Hepatocyte (in vitro differentiated cells): ENCODE measurements around the gene DNAJC15. TPM values are rescaled to one million over a fixed set of nuclear protein-coding genes. Genes with fewer than 3 reads are reported as not detected.

Source experiments
- DNase-seq: peaks from one replicate; pipeline ENCODE4 v3.0.0-alpha.2; 2016; ENCODE audit warnings: low spot score
- H2AFZ ChIP-seq: fragments of 200-600 bp; sonication (generic); 2 replicates; pipeline ENCODE4 v1.6.0; 2016; ENCODE audit warnings: antibody characterized with exemption, mild to moderate bottlenecking
- H3K27ac ChIP-seq: fragments of 200-600 bp; sonication (generic); 2 replicates; pipeline ENCODE4 v1.5.1; 2016; ENCODE audit warnings: mild to moderate bottlenecking
- H3K27me3 ChIP-seq: fragments of 200-600 bp; sonication (generic); 2 replicates; pipeline ENCODE4 v1.6.1; 2016
- H3K36me3 ChIP-seq: fragments of 200-600 bp; sonication (generic); replicated peaks from 2 replicates; pipeline ENCODE4 v1.5.1; 2016; ENCODE audit warnings: low read depth; ENCODE audit not compliant: insufficient read depth
- H3K4me1 ChIP-seq: fragments of 200-600 bp; sonication (generic); 2 replicates; pipeline ENCODE4 v1.5.1; 2016; ENCODE audit warnings: mild to moderate bottlenecking, moderate library complexity; ENCODE audit not compliant: insufficient read depth
- H3K4me2 ChIP-seq: fragments of 200-600 bp; sonication (generic); 2 replicates; pipeline ENCODE4 v1.6.0; 2016
- H3K4me3 ChIP-seq: fragments of 200-600 bp; sonication (generic); 2 replicates; pipeline ENCODE4 v1.5.1; 2016; ENCODE audit warnings: mild to moderate bottlenecking
- H3K79me2 ChIP-seq: fragments of 200-600 bp; sonication (generic); 2 replicates; pipeline ENCODE4 v1.6.0; 2017; ENCODE audit warnings: mild to moderate bottlenecking
- H3K9me2 ChIP-seq: fragments of 200-600 bp; sonication (generic); replicated peaks from 2 replicates; pipeline ENCODE4 v1.6.0; 2017; ENCODE audit warnings: mild to moderate bottlenecking; ENCODE audit not compliant: insufficient read depth
- H3K9me3 ChIP-seq: fragments of 200-600 bp; sonication (generic); 2 replicates; pipeline ENCODE4 v1.5.1; 2016; ENCODE audit warnings: low read depth, mild to moderate bottlenecking
- H4K20me1 ChIP-seq: fragments of 200-600 bp; sonication (generic); 2 replicates; pipeline ENCODE4 v1.6.0; 2016; ENCODE audit warnings: mild to moderate bottlenecking; ENCODE audit not compliant: insufficient read depth, poor library complexity, severe bottlenecking
- CTCF ChIP-seq: fragments of 200-600 bp; sonication (generic); IDR thresholded peaks from 2 replicates; pipeline ENCODE4 v1.5.1; 2016; ENCODE audit warnings: antibody characterized with exemption, mild to moderate bottlenecking; ENCODE audit not compliant: poor library complexity
- EZH2 ChIP-seq: fragments of 200-600 bp; sonication (generic); IDR thresholded peaks from 2 replicates; pipeline ENCODE4 v1.6.1; 2016; ENCODE audit warnings: antibody characterized with exemption, mild to moderate bottlenecking, borderline replicate concordance
- EZH2phosphoT487 ChIP-seq: fragments of 200-600 bp; sonication (generic); IDR thresholded peaks from one replicate; pipeline ENCODE4 v1.6.1; 2018; ENCODE audit warnings: antibody characterized with exemption, mild to moderate bottlenecking, low read depth, moderate library complexity; ENCODE audit not compliant: unreplicated experiment, severe bottlenecking
- WGBS: methylation state at CpG from one replicate; pipeline ENCODE4 v1.1.6; 2016; ENCODE audit warnings: low lambda C conversion rate; ENCODE audit errors: missing lambda C conversion rate; 5-methylcytosine and 5-hydroxymethylcytosine counted together
- polyA plus RNA-seq: library from polyadenylated mRNA; unstranded; fragments of >200 nt; fragmentation: Nextera tagmentation; extraction: Ambion mirVana; gene quantifications from 2 replicates; pipeline ENCODE4 v1.2.1, GENCODE V29; 2016
- total RNA-seq: library from RNA; depleted of rRNA; stranded (reverse); fragments of >200 nt; gene quantifications from 2 replicates; pipeline ENCODE4 v1.2.3, GENCODE V29; 2014

DNAJC15 gene
- total and polyA plus RNA-seq, 2 experiments from 2014 or later = 3.5 to 10.6 TPM

- Histone ChIP-seq H3K27me3 (no peaks in the 10 kb centered on the region), H3K9me3 (no peaks in the 10 kb centered on the region), H3K27ac (no peak overlapping the region), H3K36me3 (no peaks in the 10 kb centered on the region), H3K4me3 (no peak overlapping the region), H3K4me2 (no peak overlapping the region), H4K20me1 (no peaks in the 10 kb centered on the region), H3K9me2 (no peaks in the 10 kb centered on the region), H2AFZ (no peak overlapping the region), H3K4me1 (peaks cover 5% of the 10 kb centered on the region), H3K79me2 (no peaks in the 10 kb centered on the region)
- WGBS = 67% methylated on average over 6 of the region's 6 CpGs
- no peak for TF ChIP-seq EZH2phosphoT487
- no peak for TF ChIP-seq CTCF
- no peak for TF ChIP-seq EZH2
- no peak for DNase-seq
Observed at GRCh38 chr13:43122791-43123190, 99.4 kb downstream of the DNAJC15 start.

- Histone ChIP-seq H2AFZ (no peak overlapping the region), H3K79me2 (no peaks in the 10 kb centered on the region), H3K27ac (no peak overlapping the region), H3K36me3 (no peaks in the 10 kb centered on the region), H3K4me3 (no peak overlapping the region), H4K20me1 (no peaks in the 10 kb centered on the region), H3K9me3 (no peaks in the 10 kb centered on the region), H3K27me3 (no peaks in the 10 kb centered on the region), H3K9me2 (no peaks in the 10 kb centered on the region), H3K4me1 (peaks cover 6% of the 10 kb centered on the region), H3K4me2 (no peak overlapping the region)
- TF ChIP-seq CTCF (no peak), EZH2phosphoT487 (no peak), EZH2 (no peak)
- no peak for DNase-seq
- 96% methylated on average over 6 of the region's 6 CpGs for WGBS
Observed at GRCh38 chr13:43123856-43124255, 100.5 kb downstream of the DNAJC15 start.

GRCh38 chr13:43124490-43124889 is 101.1 kb downstream of the DNAJC15 start:
- peaks cover 10% of the 10 kb centered on the region for H3K4me1 ChIP-seq
- H3K4me3 ChIP-seq = no peak overlapping the region
- no peaks in the 10 kb centered on the region for H3K9me3 ChIP-seq
- no peaks in the 10 kb centered on the region for H3K9me2 ChIP-seq
- no peaks in the 10 kb centered on the region for H3K79me2 ChIP-seq
- 98% methylated on average over 8 of the region's 8 CpGs for WGBS
- no peak overlapping the region for H3K4me2 ChIP-seq
- TF ChIP-seq CTCF (no peak), EZH2 (no peak), EZH2phosphoT487 (no peak)
- H4K20me1 ChIP-seq = no peaks in the 10 kb centered on the region
- H3K27ac ChIP-seq = no peak overlapping the region
- H3K27me3 ChIP-seq = no peaks in the 10 kb centered on the region
- H3K36me3 ChIP-seq = no peaks in the 10 kb centered on the region
- H2AFZ ChIP-seq = no peak overlapping the region
- DNase-seq = no peak

- TF ChIP-seq EZH2phosphoT487 = no peak
- TF ChIP-seq EZH2 = no peak
- TF ChIP-seq CTCF = no peak
- peaks cover 16% of the 10 kb centered on the region for H3K4me1 ChIP-seq
- no peak overlapping the region for H3K4me3 ChIP-seq
- H2AFZ ChIP-seq = no peak overlapping the region
- no peaks in the 10 kb centered on the region for H4K20me1 ChIP-seq
- 73% methylated on average over 4 of the region's 4 CpGs for WGBS
- DNase-seq = no peak
- H3K4me2 ChIP-seq = no peak overlapping the region
- H3K27ac ChIP-seq = no peak overlapping the region
- no peaks in the 10 kb centered on the region for H3K36me3 ChIP-seq
- no peaks in the 10 kb centered on the region for H3K27me3 ChIP-seq
- H3K9me2 ChIP-seq = no peaks in the 10 kb centered on the region
- no peaks in the 10 kb centered on the region for H3K9me3 ChIP-seq
- no peaks in the 10 kb centered on the region for H3K79me2 ChIP-seq
Observed at GRCh38 chr13:43126420-43126819, 103.0 kb downstream of the DNAJC15 start.
